ENCODE data around the gene CHMP2A. TPM values are rescaled to one million over a fixed set of nuclear protein-coding genes. Genes with fewer than 3 reads are reported as not detected.

CHMP2A gene
- polyA plus RNA-seq, 2 of the 4 experiments (the other 2 are of a cell fraction): 198 to 280 TPM

- ChIA-PET CTCF (interaction anchor here (0.7 to 13.8 kb wide), 2 partner anchors 29 to 32 kb away, joined by 3 to 222 read pairs; partner anchors contain the start of gene ZBTB45), POLR2A (interaction anchor here (0.6 to 6.8 kb wide), 2 partner anchors 10 to 28 kb away, joined by 3 to 85 read pairs; partner anchors contain the start of gene ZBTB45)
- DNase-seq (ENCODE audit: low read depth in 1 of 2, low spot score in 1 of 2) (no peak), ATAC-seq (no peak), FAIRE-seq (no peak)
- no peak overlapping the region for H3K4me3 ChIP-seq
- H3K4me1 ChIP-seq: peaks cover 27% of the 10 kb centered on the region; the same call in 2 of the 3 replicates
- TF ChIP-seq FOXS1 (CRISPR knock-in tag; IDR thresholded peaks at IDR 0.05) (no peak), KDM5A (IDR thresholded peaks at IDR 0.05) (no peak), CBX2 (IDR thresholded peaks at IDR 0.05; ENCODE audit: borderline replicate concordance, low read depth) (no peak), TFCP2L1 (CRISPR knock-in tag; IDR thresholded peaks at IDR 0.05) (no peak), RARB (CRISPR knock-in tag; IDR thresholded peaks at IDR 0.05) (no peak), RCOR1 (IDR thresholded peaks at IDR 0.05; ENCODE audit: low read depth, low read length) (no peak), ZFP36 (IDR thresholded peaks at IDR 0.05; ENCODE audit: borderline replicate concordance, partially characterized antibody) (no peak), RFX5 (IDR thresholded peaks at IDR 0.05) (no peak), NR3C1 (IDR thresholded peaks at IDR 0.05) (no peak), ATOH8 (CRISPR knock-in tag; IDR thresholded peaks at IDR 0.05; ENCODE audit: low read depth) (no peak), POLR2A (IDR thresholded peaks at IDR 0.05; ENCODE audit: low read length) (no peak)
- TF ChIP-seq, protein P1, sequence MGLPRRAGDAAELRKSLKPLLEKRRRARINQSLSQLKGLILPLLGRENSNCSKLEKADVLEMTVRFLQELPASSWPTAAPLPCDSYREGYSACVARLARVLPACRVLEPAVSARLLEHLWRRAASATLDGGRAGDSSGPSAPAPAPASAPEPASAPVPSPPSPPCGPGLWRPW (IDR thresholded peaks at IDR 0.05): no peak
- TF ChIP-seq, protein P2, sequence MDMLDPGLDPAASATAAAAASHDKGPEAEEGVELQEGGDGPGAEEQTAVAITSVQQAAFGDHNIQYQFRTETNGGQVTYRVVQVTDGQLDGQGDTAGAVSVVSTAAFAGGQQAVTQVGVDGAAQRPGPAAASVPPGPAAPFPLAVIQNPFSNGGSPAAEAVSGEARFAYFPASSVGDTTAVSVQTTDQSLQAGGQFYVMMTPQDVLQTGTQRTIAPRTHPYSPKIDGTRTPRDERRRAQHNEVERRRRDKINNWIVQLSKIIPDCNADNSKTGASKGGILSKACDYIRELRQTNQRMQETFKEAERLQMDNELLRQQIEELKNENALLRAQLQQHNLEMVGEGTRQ (IDR thresholded peaks at IDR 0.05): no peak
- TF ChIP-seq, protein P3, sequence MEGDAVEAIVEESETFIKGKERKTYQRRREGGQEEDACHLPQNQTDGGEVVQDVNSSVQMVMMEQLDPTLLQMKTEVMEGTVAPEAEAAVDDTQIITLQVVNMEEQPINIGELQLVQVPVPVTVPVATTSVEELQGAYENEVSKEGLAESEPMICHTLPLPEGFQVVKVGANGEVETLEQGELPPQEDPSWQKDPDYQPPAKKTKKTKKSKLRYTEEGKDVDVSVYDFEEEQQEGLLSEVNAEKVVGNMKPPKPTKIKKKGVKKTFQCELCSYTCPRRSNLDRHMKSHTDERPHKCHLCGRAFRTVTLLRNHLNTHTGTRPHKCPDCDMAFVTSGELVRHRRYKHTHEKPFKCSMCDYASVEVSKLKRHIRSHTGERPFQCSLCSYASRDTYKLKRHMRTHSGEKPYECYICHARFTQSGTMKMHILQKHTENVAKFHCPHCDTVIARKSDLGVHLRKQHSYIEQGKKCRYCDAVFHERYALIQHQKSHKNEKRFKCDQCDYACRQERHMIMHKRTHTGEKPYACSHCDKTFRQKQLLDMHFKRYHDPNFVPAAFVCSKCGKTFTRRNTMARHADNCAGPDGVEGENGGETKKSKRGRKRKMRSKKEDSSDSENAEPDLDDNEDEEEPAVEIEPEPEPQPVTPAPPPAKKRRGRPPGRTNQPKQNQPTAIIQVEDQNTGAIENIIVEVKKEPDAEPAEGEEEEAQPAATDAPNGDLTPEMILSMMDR (IDR thresholded peaks at IDR 0.05): no peak
- no peak overlapping the region for H3K4me2 ChIP-seq
- no peak overlapping the region for H3K27ac ChIP-seq
- H3K9me3 ChIP-seq: no peaks in the 10 kb centered on the region
- 95% methylated on average over 18 of the region's 20 CpGs for WGBS (ENCODE audit: missing lambda C conversion rate)
Observed at GRCh38 chr19:58548859-58549663, 5.8 kb downstream of the CHMP2A start.

GRCh38 chr19:58547323-58548312 lies 7.3 kb downstream of the CHMP2A start:
- Histone ChIP-seq H3K4me3 (no peak overlapping the region), H3K4me2 (peak overlapping the region; percentile 95)
- CTCF ChIA-PET: interaction anchor here (13.8 kb wide), 1 partner anchor 28 kb away, joined by 222 read pairs; the partner anchor contains the start of gene ZBTB45

More at GRCh38 chr19:58547323-58548312, 7.3 kb downstream of the CHMP2A start:
- FAIRE-seq (no peak), DNase-seq (ENCODE audit: low read depth in 1 of 2, low spot score in 1 of 2) (no peak), ATAC-seq (no peak)
- Histone ChIP-seq H3K4me1 (peaks cover 23% of the 10 kb centered on the region), H3K9me3 (no peaks in the 10 kb centered on the region), H3K27ac (no peak overlapping the region)
- TF ChIP-seq HEYL (CRISPR knock-in tag; IDR thresholded peaks at IDR 0.05): no peak
- no peak for TF ChIP-seq E2F6 (IDR thresholded peaks at IDR 0.05; ENCODE audit: borderline replicate concordance, low read depth)
- TF ChIP-seq CBX8 (IDR thresholded peaks at IDR 0.05): no peak
- no peak for TF ChIP-seq MYC (IDR thresholded peaks at IDR 0.05; ENCODE audit: borderline replicate concordance, low read length)
- TF ChIP-seq HOXA7 (CRISPR knock-in tag; IDR thresholded peaks at IDR 0.05): no peak
- TF ChIP-seq FOSB (CRISPR knock-in tag; IDR thresholded peaks at IDR 0.05): no peak
- no peak for TF ChIP-seq ATOH8 (CRISPR knock-in tag; IDR thresholded peaks at IDR 0.05; ENCODE audit: low read depth)
- TF ChIP-seq FOSL2 (IDR thresholded peaks at IDR 0.05): no peak
- TF ChIP-seq FOSL2 (CRISPR knock-in tag; IDR thresholded peaks at IDR 0.05): no peak
- no peak for TF ChIP-seq EHF (CRISPR knock-in tag; IDR thresholded peaks at IDR 0.05)
- no peak for TF ChIP-seq HOXB5 (CRISPR knock-in tag; IDR thresholded peaks at IDR 0.05)
- no peak for TF ChIP-seq KDM1A (IDR thresholded peaks at IDR 0.05; ENCODE audit: low read depth)
- 94% methylated on average over 18 of the region's 18 CpGs for WGBS (ENCODE audit: missing lambda C conversion rate)
- POLR2A ChIA-PET: interaction anchor here (1.9 kb wide), 1 partner anchor 27 kb away, joined by 7 read pairs; the partner anchor contains the start of gene ZBTB45

All from A549 (cell line).